Stimulated activated CD4-positive, alpha-beta T cell treated with anti-CD3 and anti-CD28 coated beads, Interleukin-12 subunit alpha, Interleukin-12 subunit beta, amount 100 ng/mL, for 48 hours (primary cell): ENCODE data around the gene ANKRD55.
"Not testable (repeated sequence)": the region's sequence is repeated elsewhere in the genome, so short reads cannot be mapped to it uniquely, and the experiment has no call there.

Experiments
- DNase-seq, 3 donors: peaks; one replicate each; pipeline ENCODE4 v3.0.0-alpha.2; 2020; ENCODE audit warnings: low read depth in 2 of 3, low spot score in 1 of 3

Gene ANKRD55

DNA sequence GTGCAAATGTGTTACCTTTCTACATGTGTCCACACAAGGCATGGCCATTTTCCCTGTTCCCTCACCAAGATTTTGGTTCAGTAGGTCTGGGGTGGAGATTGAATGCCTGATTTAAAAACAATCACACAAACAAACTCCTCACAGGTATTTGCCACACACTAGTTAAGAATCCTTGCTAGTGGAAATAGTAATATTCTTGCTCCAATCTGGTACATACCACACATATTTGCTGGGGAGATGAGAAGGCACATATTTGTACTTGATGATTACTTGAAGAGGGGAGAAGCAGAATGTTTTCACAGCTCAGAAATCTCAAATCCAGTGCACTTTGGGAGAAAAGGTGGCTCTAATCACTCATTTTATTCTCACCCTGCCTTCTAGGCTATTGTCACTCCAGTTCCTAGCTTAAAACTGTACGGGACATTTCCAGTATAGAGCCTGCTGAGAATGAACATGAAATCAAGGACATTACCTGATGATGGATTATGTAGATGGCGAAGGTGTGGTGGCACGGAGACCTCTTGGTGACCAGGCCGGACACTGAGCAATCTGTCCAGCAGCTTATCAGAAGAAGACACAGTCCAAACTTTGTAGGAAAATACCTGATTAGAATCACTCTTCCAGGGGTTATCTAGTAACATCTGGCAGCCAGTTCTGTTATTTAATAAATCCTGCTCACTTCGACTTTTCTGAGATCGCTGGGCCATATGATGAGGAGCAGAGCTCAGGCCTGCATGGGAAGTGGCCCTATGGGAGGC, 122.3 kb downstream of the ANKRD55 start:
- DNase-seq, result no peak

DNA sequence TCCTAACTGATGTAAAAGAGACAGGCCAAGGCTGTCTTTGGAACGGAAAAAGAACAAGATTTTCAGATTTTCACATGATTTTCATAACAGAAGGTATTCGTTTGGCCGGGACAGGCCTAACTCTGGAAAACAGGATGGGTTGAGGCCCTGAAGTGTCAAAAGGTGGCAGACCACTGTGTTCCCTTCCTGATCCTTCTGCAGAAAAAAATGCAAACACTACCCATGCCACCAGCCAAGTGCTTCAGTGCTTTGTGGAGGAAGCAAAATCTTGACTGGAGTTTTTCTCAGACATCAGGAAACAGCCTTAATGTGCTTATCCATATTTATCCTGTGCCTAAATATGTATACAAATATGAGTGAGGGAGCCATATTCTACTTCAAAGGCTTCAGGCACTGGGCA, 124.9 kb downstream of the ANKRD55 start:
- DNase-seq, result no peak

DNA sequence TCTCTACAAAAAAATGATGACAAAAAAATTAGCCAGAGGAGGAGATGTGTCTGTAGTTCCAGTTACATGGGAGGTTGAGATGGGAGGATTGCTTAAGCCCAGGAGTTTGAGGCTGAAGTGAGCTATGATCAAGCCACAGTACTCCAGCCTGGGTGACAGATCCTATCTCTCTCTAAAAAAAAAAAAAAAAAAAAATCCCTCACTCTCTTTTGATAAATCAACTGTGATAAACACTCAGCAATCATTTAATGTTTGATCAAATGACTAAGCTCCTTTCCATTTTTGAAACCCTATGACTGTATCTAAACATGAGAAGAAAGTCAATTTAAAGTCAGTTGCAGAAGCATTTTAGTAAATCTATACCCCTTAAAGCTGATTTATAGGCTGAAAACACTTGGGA, 126.3 kb downstream of the ANKRD55 start:
- DNase-seq, result no peak

DNA sequence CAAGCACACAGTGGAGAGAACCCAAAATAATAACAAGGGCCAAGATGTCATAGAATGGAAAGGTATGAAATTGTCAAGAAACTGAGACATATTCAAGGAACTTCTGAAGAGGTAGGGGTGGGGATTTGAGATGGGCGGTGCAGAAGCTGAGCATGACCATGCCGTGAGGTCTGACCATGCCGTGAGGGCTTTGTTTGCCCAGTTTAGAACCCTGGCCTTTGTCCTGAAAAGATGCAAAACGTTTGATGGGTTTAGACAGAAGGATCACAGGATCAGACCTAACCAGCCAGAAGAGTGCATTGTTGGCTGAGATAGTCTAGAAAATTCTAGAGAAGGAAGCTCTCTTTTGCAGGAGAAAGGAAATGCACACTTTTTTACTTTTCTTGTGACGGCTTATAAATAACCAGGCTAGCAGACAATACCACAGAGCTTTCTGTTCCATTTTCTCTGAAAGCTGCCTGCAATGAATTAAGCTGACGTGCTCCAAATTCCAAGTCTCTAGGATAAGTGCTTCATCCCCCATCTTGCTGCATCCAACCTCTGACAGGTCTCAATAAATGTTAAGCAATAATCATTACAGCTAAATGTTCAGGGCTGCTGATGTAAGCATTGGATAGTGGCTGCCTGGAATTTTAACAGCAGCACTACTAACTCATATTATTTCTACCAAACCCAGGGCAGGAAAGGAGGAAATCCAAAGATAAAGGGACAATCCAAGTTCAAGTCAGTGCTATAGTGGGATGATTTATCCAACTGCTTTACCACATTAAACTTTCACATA, 127.4 kb downstream of the ANKRD55 start:
- no peak for DNase-seq

DNA sequence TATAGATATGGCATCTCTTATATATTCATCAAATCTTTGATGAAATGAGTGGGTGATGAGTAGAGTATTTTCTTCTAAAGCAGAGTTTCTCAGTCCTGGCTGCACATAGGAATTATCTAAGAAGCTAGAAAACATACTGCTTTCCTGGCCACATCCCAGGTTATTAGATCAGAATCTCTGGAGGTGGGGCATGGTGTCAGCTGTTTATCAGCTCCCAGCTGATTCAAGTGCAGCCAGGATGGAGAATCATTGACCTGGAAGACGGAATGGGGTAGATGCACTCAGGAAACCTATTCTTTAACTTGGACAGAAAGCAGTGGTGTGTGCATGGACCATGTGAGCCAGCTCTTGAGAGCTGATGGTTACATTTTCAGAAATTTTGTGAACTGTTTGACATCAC, 130.2 kb downstream of the ANKRD55 start:
- DNase-seq, result no peak

DNA sequence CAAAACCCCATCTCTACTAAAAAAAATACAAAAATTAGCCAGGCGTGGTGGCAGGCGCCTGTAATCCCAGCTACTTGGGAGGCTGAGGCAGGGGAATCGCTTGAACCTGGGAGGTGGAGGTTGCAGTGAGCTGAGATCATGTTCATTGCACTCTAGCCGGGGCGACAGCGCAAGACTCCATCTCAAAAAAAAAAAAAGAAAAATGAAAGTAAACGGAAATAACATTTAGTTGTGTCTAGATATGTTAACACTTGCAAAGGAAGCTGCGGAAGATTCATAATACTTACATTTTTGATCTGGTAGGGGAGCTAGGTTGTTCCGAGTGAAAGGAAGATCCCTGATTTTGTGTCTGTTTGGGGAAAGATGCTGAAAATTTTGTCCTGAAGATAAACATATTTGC, 130.9 kb downstream of the ANKRD55 start:
- not testable (repeated sequence) for DNase-seq

DNA sequence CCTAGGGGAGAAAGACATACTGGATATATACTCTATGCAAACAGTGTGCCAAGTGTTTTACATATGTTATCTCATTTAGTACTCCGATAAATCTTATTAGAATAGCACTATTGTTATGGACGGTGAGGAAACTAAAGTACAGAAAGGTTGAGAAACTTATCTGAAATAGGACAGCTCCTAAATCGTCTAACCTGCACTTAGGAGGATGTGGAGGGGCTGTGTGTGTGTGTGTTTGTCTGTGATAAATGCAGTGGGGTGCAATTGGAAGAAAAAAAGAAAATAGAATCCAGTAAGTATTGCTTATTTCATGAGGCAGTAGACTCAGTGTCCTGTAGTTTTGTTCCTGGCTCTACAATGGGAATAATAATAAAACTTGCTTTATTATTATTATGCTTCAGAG, 131.9 kb downstream of the ANKRD55 start:
- DNase-seq, result no peak

DNA sequence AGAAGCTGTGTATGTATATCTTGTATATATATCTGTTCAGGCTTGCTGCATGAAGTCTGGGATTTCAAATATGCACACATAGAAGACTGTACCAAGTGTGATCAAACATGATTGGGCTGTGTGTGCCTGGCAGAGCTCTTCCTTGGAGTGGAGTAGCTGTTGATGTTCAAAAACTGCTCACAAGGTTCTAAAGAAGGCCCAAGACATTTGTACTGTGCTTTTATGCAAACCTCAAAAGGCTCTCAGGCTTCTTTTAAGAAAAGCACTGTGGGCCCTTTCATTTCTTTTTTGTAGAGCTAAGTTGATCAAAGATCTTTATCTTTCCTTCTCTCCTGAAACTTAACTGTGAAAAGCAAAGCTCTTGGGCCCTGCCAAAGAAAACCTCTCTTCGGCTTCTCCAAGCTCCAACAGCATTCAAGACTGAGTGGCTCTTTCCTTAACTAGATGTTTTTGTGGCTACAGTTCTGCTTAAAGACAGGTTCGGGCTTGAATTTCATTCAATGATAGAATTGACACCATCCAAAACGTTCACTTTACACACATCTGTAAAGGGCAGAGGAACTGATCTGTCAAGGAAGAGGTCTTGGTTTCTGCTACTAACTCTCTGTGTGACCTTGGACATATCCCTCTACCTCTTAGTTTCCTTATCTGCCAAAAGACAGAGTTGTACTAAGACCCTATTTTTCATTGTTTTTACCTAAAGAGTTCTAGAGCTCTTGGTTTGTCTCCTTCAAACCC, 132.5 kb downstream of the ANKRD55 start:
- no peak for DNase-seq

DNA sequence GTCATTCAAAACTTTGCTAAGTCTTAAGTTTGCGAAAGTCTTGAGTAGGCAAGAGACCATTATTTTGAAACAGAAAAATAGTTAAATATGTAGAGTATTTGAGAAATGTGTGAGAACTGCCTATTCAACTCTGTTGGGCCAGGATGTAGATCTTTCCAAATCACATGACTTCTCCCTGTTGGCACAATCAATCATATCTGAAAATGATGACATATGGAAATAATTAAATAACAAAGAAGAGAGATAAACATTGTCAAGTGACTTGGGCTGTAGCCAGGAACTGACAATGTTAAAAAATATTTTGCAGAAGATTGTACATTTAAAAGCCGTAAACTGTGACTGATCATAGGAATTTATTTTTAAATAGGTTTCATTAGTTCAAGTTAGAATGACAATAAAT, 133.8 kb downstream of the ANKRD55 start:
- DNase-seq, result no peak

DNA sequence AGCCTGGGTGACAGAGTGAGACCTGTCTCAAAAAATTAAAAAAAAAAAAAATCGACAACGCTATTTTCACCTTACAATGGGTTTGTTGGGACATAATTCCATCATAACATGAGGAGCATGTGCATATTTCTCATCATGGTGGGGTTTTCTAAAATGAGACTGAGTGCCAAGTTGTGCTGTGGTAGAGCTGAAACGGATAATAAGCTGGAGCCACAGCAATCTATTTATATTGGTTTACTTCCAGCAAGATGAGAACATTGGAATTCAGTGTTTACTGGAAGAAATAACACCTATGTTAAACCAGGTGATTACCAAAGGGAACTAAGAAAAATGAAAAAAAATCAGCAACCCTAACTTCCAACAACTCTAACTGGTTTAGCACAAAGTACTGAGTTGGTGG, 136.1 kb downstream of the ANKRD55 start:
- DNase-seq, result no peak

DNA sequence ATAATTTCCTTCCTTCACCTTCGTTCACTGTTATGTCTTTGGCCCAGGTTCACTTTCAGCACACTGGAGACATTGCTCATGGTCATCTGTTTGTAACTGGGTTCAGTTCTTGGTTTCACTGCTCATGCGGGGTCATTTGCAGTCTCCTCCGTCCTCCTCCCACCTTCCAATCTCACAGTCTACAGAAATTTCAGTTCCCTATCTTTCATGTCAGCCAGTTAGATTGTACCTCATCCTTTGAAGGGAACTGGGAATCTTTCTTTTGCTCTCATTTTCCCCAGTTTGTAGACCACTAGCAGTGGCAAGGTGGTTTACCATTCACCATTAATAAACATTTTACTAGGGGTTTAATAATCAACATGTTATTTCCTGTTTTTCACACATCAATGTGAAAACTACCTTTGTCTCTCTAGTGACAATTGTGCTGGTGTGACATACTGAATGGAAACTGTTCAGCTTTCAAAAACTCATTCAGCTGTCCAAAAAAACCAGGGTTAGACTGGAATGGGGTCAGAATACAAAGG, 137.5 kb downstream of the ANKRD55 start:
- no peak for DNase-seq

DNA sequence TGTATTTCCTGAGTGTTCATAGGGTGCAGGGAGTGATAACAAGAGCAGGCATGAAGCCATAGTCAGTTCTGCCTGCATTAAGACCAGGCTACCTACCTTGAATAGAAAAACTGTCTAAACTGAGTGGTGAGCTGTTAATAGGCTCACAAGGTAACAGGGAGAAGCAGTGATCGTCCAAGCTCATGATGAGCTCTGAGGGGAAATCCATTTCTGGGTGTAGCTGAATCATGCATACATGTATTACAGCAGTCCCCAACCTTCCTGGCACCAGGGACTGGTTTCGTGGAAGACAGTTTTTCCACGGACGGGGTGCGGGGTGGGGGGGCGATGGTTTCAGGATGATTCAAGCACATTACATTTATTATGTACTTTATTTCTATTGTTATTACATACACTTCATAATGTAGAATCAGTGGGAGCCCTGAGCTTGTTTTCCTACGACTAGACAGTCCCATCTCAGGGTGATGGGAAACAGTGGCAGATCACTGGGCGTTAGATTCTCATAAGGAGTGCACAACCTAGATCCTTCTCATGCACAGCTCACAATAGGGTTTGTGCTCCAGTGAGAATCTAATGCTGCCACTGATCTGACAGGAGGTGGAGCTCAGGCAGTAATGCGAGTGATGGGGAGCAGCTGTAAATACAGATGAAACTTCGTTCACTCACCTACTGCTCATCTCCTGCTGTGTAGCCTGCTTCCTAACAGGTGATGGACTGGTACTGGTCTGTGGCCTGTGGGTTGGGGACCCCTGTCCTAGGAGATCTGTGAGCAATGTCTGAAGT, 138.4 kb downstream of the ANKRD55 start:
- peak; percentile 71 to 76 (median 72) for DNase-seq

DNA sequence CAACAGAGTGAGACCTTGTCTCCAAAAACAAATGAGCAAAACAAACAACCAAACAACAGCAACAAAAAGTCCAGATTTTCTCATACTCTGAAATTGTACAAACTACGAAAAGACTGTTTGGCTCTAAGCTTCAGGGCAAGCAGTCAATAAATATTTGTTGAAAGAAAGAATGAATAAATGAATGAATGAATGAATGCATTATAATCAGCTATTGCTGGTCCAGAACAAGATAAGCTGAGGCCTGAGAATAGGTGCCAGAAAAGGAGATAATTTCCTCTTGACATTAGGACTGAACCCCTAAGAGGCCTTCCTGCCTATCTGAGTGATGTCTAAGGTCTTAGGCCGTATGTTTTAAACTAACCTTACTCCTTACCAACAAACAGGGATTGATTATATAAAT, 139.2 kb downstream of the ANKRD55 start:
- no peak for DNase-seq

DNA sequence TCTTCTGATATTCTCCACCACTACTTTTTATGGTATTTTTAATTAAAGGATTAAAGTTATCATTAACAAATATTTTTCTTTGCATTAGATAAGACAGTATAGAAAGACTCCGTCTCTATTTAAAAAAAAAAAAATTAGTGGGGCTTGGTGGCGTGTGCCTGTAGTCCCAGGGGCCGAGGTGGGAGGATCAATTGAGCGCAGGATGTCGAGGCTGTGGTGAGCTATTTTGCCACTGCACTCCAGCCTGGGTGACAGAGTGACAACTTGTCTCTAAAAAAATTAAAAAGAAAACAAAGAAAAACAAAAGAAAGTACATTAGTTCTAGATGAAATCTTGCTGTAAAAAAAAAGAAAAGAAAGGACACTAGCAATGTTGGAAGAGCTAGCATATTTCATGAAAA, 141.0 kb downstream of the ANKRD55 start:
- no peak for DNase-seq

DNA sequence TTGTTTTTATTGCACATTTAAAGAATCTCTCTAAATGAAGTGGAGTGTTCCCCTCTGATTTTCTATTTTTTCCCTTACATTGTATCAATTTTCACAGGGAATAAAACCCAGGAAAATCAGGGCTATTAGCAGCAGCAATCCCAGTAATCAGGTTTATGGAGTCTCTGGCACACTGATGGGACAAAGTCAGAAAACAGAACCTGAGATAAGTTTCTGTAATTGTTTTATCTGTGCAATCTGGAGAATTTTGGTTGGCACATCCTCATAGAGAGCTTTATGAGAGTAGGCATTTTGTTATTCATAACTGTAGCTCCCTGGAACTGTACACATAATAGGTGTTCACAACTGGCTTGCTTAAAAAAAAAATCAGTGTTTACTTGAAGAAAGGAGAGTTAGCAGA, 141.5 kb downstream of the ANKRD55 start:
- DNase-seq, result no peak

DNA sequence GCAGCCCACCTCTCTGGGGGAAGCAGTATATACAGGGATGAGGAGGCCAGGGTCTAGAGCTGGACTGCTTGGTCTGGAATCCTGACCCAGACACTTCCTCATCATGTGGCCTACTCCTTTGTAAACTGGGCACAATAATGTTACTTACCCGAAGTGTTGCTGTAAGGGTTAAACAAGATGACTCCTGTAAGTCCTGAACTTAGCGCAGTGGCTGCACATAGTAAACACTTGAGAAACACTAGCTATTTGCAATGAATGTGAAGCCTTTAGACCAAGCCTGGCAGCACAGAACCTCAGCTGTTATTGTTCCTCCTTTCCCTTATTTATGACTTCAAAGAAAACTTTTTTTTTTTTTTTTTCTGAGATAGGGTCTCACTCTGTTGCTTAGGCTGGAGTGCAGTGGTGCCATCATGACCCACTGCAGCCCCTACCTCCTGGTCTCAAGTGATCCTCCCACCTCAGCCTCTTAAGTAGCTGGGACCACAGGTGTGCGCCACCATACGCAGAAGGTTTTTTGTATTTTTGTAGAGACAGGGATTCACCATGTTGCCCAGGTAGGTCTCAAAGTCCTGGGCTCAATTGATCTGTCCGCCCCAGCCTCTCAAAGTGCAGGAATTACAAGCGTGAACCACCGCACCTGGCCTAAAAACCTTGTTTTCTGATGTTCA, 142.2 kb downstream of the ANKRD55 start:
- DNase-seq, result no peak

DNA sequence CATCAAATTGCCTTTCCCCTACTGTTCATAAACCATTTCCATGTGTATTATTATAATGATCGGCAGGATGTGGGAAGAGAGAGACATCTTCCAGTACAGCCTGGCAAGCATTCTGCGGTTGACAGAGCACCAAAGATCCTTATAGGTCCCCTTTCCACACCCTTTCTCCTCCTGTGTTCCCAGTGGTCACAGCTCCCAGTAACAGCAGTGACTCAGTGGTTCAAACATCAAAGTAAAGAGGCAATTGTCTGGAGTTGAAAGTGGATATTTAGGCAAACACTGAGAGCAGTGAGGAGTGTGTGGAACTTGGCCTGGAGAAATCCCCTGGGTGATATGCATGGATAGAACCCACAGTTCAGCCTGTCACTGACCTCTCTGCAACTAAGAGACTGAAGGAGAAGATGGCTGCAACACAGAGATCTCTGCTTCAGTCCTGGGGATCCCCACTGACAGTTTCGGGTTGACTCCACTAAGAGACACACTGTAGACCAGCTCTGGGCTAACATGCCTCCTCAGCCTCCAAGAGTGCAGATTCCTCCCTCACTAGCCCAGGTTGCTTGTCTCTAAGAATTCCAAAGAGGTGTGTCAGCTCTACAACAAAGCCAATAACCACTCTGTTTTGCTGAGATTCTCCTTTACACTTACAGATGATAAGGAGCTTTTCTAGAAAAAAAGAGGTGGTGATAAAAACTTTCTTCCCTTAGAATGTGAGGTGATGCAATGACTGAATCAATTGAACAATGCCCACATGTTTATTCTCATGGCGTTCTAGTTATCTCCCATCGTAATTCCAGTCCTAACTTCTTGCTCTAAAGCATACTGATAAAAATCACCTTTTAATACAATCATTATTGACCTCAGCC, 143.9 kb downstream of the ANKRD55 start:
- peak in 2 of 3 donors; percentile 32 to 39 for DNase-seq

DNA sequence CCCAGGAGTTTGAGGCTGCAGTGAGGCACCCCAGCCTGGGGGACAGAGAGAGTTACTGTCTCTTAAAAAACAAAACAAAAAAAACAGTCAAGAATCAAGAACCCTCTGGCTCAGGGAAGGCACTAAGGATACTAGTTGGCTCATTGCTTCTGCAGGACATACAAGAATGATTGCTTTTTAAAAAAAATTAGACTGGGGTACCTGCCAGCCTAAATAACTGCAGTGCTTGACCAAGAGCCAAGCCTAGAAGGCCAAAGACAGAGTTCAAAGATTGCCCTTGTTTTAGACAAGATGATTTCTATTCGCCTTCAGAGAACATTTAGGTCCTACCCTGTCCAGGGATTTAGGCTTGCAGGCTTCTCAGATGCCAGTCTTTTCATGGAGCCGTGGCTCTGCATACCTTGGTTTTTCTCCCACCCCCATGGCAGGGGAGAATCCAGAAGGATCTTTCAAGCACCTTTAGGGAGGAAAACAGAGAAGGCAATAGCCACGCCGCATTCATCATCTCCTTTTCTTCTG, 144.6 kb downstream of the ANKRD55 start:
- no peak for DNase-seq

DNA sequence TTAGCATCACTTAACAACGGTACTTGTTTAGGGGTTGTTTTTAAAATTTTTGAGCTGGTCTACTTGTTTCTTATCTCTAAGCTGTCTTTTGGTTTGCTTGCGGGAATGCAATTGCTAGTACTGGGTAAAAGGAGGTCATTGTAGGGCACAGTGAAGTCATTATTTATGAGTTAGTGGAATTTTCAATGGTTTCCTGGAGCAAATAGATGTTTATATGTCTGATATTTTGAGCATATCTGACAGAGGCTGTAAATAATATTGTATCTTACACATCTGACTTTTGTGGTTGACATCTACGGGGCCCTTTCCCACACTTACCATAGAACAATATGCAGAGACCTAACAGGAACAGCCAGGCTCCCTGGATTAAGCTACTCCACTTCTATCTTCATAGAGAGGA, 147.9 kb downstream of the ANKRD55 start:
- no peak for DNase-seq
